SW 1271 (cell line): ENCODE measurements around the gene MT1A.
"Not testable (repeated sequence)": the region's sequence is repeated elsewhere in the genome, so short reads cannot be mapped to it uniquely, and the experiment has no call there.

Source experiments
- DNase-seq, 2 experiments: peaks; one replicate each; lab custom pipeline; 2025; lab: John Stamatoyannopoulos, UW

Gene MT1A

GRCh38 chr16:56657555-56658326, 19.3 kb downstream of the MT1A start, which contains the start of gene MT1F:
Gene MT1F, plus strand, starts transcription at chr16:56657959. Its CDS starts 100 bp downstream, at chr16:56658059.
- no peak for DNase-seq

GRCh38 chr16:56658327-56658875, 19.9 kb downstream of the MT1A start:
- no peak for DNase-seq

GRCh38 chr16:56662357-56663354, 24.2 kb downstream of the MT1A start:
- no peak for DNase-seq

GRCh38 chr16:56664506-56664905, 26.0 kb downstream of the MT1A start:
- DNase-seq, result no peak

GRCh38 chr16:56665286-56666261, 27.1 kb downstream of the MT1A start:
- not testable (repeated sequence) for DNase-seq

- no peak for DNase-seq
Measured at GRCh38 chr16:56667581-56668571, 29.4 kb downstream of the MT1A start, which contains the start of gene MT1G. Gene MT1G, minus strand, starts transcription at chr16:56668065. Its CDS starts 72 bp downstream, at chr16:56667993.

GRCh38 chr16:56669005-56669839, 30.8 kb downstream of the MT1A start, which contains the start of gene MT1H:
Gene MT1H, plus strand, starts transcription at chr16:56669814. Its CDS starts 71 bp downstream, at chr16:56669885.
- no peak for DNase-seq

- DNase-seq, result no peak
Measured at GRCh38 chr16:56669840-56670619, 31.6 kb downstream of the MT1A start.

GRCh38 chr16:56670620-56670934, 32.1 kb downstream of the MT1A start:
- no peak for DNase-seq

- not testable (repeated sequence) for DNase-seq
Measured at GRCh38 chr16:56671691-56672090, 33.2 kb downstream of the MT1A start.

- DNase-seq, result not testable (repeated sequence)
Measured at GRCh38 chr16:56672171-56672570, 33.7 kb downstream of the MT1A start.

- no peak for DNase-seq
Measured at GRCh38 chr16:56672761-56673536, 34.5 kb downstream of the MT1A start.

- no peak for DNase-seq
Measured at GRCh38 chr16:56673921-56674320, 35.5 kb downstream of the MT1A start.

GRCh38 chr16:56674570-56674969, 36.1 kb downstream of the MT1A start:
- not testable (repeated sequence) for DNase-seq

- DNase-seq, result no peak
Measured at GRCh38 chr16:56675685-56676210, 37.3 kb downstream of the MT1A start.

- no peak for DNase-seq
Measured at GRCh38 chr16:56677474-56677873, 39.0 kb downstream of the MT1A start.
